WERI-Rb-1 (cell line): ENCODE results near the gene COX6B1.
"Not testable (repeated sequence)": the region's sequence is repeated elsewhere in the genome, so short reads cannot be mapped to it uniquely, and the experiment has no call there.

Experiments
- DNase-seq: peaks from one replicate; pipeline ENCODE4 v3.0.0-alpha.2; 2020
- H3K27ac ChIP-seq: fragments of 250-450 bp; sonication (Bioruptor Pico); 2 replicates; pipeline ENCODE4 v1.5.1; 2020; ENCODE audit warnings: mild to moderate bottlenecking, moderate library complexity
- H3K27me3 ChIP-seq: fragments of 250-450 bp; sonication (Bioruptor Pico); 2 replicates; pipeline ENCODE4 v1.5.1; 2021; ENCODE audit warnings: mild to moderate bottlenecking, low read depth, moderate library complexity; ENCODE audit not compliant: insufficient read depth, severe bottlenecking
- H3K36me3 ChIP-seq: fragments of 250-450 bp; sonication (Bioruptor Pico); 2 replicates; pipeline ENCODE4 v1.5.1; 2020; ENCODE audit warnings: mild to moderate bottlenecking, moderate library complexity
- H3K4me3 ChIP-seq: 2 replicates; pipeline ENCODE4 v1.5.1; 2011; ENCODE audit warnings: low read depth, mild to moderate bottlenecking, control low read depth, low read length
- H3K9me3 ChIP-seq: fragments of 250-450 bp; sonication (Bioruptor Pico); 2 replicates; pipeline ENCODE4 v1.5.1; 2021; ENCODE audit warnings: mild to moderate bottlenecking, moderate library complexity; ENCODE audit not compliant: severe bottlenecking
- TF ChIP-seq, protein P1 (sequence below): IDR thresholded peaks from 2 replicates; pipeline ENCODE4 v1.5.1; 2011; ENCODE audit warnings: low read depth, mild to moderate bottlenecking, control low read depth, inconsistent platforms, low read length

COX6B1 gene

GRCh38 chr19:35648017-35648961 lies at the start of gene COX6B1:
TSS of gene COX6B1 (plus strand) at chr19:35648323. CDS start at chr19:35651244, 2,921 bp downstream.
- H3K27me3 ChIP-seq, result no peaks in the 10 kb centered on the region
- peaks cover 24% of the 10 kb centered on the region for H3K36me3 ChIP-seq
- H3K27ac ChIP-seq, result peak within 1 kb of the TSS; percentile 85
- TF ChIP-seq, protein P1, sequence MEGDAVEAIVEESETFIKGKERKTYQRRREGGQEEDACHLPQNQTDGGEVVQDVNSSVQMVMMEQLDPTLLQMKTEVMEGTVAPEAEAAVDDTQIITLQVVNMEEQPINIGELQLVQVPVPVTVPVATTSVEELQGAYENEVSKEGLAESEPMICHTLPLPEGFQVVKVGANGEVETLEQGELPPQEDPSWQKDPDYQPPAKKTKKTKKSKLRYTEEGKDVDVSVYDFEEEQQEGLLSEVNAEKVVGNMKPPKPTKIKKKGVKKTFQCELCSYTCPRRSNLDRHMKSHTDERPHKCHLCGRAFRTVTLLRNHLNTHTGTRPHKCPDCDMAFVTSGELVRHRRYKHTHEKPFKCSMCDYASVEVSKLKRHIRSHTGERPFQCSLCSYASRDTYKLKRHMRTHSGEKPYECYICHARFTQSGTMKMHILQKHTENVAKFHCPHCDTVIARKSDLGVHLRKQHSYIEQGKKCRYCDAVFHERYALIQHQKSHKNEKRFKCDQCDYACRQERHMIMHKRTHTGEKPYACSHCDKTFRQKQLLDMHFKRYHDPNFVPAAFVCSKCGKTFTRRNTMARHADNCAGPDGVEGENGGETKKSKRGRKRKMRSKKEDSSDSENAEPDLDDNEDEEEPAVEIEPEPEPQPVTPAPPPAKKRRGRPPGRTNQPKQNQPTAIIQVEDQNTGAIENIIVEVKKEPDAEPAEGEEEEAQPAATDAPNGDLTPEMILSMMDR, result no peak
- peak; percentile 96 for DNase-seq
- peak within 1 kb of the TSS; percentile 93 for H3K4me3 ChIP-seq
- no peaks in the 10 kb centered on the region for H3K9me3 ChIP-seq

GRCh38 chr19:35601971-35602370 lies 46.2 kb upstream of the COX6B1 start:
- H3K36me3 ChIP-seq, result no peaks in the 10 kb centered on the region

DNA sequence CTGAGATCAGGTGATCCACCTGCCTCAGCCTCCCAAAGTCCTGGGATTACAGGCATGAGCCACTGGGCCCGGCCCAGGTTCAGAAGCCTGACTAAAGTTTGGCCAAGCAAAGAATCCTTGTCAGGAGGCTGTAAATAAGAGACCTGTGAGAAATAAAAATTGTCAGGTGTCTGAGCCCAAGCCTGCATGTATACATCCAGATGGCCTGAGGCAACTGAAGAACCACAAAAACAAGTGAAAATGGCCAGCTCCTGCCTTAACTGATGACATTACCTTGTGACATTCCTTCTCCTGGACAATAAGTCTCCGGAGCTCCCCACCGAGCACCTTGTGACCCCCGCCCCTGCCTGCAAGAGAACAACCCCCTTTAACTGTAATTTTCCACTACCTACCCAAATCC lies 43.7 kb upstream of the COX6B1 start:
- not testable (repeated sequence) for H3K4me3 ChIP-seq, H3K36me3 ChIP-seq, H3K27ac ChIP-seq, H3K27me3 ChIP-seq, DNase-seq
- peaks cover 10% of the 10 kb centered on the region for H3K9me3 ChIP-seq

More at GRCh38 chr19:35601971-35602370, 46.2 kb upstream of the COX6B1 start:
- Histone ChIP-seq H3K27me3 (no peaks in the 10 kb centered on the region), H3K27ac (no peak overlapping the region), H3K4me3 (no peak overlapping the region), H3K9me3 (peaks cover 1% of the 10 kb centered on the region)
- TF ChIP-seq, protein P1, result no peak
- DNase-seq, result peak; percentile 27

DNA sequence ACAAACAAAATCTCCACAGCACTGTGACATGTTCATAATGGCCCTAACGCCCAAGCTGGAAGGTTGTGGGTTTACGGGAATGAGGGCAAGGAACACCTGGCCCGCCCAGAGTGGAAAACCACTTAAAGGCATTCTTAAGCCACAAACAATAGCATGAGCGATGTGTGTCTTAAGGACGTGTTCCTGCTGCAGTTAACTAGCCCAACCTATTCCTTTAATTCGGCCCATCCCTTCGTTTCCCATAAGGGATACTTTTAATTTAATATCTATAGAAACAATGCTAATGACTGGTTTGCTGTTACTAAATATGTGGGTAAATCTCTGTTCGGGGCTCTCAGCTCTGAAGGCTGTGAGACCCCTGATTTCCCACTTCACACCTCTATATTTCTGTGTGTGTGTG lies 41.0 kb upstream of the COX6B1 start:
- H3K27ac ChIP-seq, H3K4me3 ChIP-seq, H3K36me3 ChIP-seq, DNase-seq, H3K27me3 ChIP-seq: not testable (repeated sequence)
- peaks cover 10% of the 10 kb centered on the region for H3K9me3 ChIP-seq

- Histone ChIP-seq H3K27me3 (no peaks in the 10 kb centered on the region), H3K27ac (no peak overlapping the region), H3K9me3 (peaks cover 10% of the 10 kb centered on the region), H3K36me3 (no peaks in the 10 kb centered on the region), H3K4me3 (no peak overlapping the region)
- TF ChIP-seq, protein P1, result no peak
- DNase-seq, result no peak
These were observed 40.5 kb upstream of the COX6B1 start for GRCh38 chr19:35607661-35608060.

- no peaks in the 10 kb centered on the region for H3K27me3 ChIP-seq
- H3K9me3 ChIP-seq, result peaks cover 10% of the 10 kb centered on the region
- H3K27ac ChIP-seq, result no peak overlapping the region
- H3K36me3 ChIP-seq, result no peaks in the 10 kb centered on the region
- no peak for DNase-seq
- H3K4me3 ChIP-seq, result no peak overlapping the region
- TF ChIP-seq, protein P1, result no peak
These were observed 39.9 kb upstream of the COX6B1 start for GRCh38 chr19:35608251-35608650.
